Activated T-cell treated with anti-CD3 and anti-CD28 coated beads, Interleukin-2, amount 50 U/mL, for 72 hours (primary cell): ENCODE data around the gene FAM168B. TPM values are rescaled to one million over a fixed set of nuclear protein-coding genes. Genes with fewer than 3 reads are reported as not detected.

Experiments used
- ATAC-seq, 2 donors: fragments of 150-1000 bp; cut with Tn5 transposase; replicated peaks in 1 of 2; 2 replicates each; pipeline ENCODE4 v1.10.0; 2021; ENCODE audit warnings: moderate library complexity in 2 of 2, mild to moderate bottlenecking in 1 of 2
- DNase-seq, 2 donors: peaks; one replicate each; pipeline ENCODE4 v3.0.0; 2021 to 2022; ENCODE audit warnings: mixed read lengths in 1 of 2
- H3K27ac Mint-ChIP-seq: one replicate; pipeline ENCODE4 v1.8.0; 2022; ENCODE audit warnings: mild to moderate bottlenecking, moderate library complexity, mixed read lengths
- H3K27me3 Mint-ChIP-seq: one replicate; pipeline ENCODE4 v1.8.0; 2022; ENCODE audit warnings: low read depth, mixed read lengths
- H3K36me3 Mint-ChIP-seq, 2 donors: one replicate each; pipeline ENCODE4 v1.8.0; 2022; ENCODE audit warnings: mixed read lengths in 2 of 2, mild to moderate bottlenecking in 1 of 2; ENCODE audit not compliant: insufficient read depth in 2 of 2
- H3K4me1 Mint-ChIP-seq: one replicate; pipeline ENCODE4 v1.8.0; 2022; ENCODE audit warnings: low read depth, mixed read lengths
- H3K4me3 Mint-ChIP-seq, 2 donors: one replicate each; pipeline ENCODE4 v1.8.0; 2022; ENCODE audit warnings: mild to moderate bottlenecking in 2 of 2, mixed read lengths in 2 of 2, moderate library complexity in 2 of 2
- H3K9me3 Mint-ChIP-seq, 2 donors: one replicate each; pipeline ENCODE4 v1.8.0; 2022; ENCODE audit warnings: mixed read lengths in 2 of 2
- total RNA-seq, 2 donors: library from RNA; stranded (reverse); gene quantifications; one replicate each; pipeline ENCODE4 v1.2.3, GENCODE V29; 2022

Gene FAM168B
- 100 to 1,000 TPM in 1 of 2 donors, 10 to 100 TPM in 1; 89.3 to 108 TPM for total RNA-seq

DNA sequence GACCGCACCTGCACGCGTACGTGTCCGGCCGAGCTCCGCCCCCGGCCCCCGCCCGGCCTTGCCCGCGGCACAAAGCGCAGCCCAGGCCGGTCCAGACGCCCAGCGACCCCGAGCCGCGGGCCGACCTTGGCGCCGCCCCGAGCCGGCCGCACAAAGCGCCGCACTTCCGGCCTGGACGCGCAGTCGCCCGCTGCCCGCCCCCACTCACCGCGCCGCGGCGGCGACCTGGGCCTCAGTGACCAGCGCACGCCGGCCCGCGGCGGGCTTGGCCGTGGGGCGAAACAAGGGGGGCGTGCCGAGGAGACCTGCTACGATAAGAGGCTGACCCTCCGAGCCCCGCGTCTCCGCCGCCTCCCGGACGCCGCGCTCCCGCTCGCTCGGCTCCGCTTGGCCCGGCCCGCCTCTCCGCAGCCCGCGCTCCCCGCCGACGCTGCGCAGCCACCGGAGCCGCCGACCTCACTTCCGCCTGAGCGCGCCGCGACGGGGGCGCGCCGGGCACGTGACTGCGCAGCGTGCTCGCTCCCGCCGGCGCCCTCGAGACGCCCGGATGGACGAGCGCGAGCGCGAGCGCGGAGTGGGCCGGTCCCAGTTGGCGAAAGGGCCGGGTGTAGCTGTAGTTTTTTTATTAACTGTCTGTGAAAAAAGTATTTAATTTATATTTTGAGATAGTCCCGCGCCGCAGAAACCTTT, at the start of gene FAM168B:
Gene FAM168B (minus strand): TSS at position 455 of the 690 bp plus-strand sequence. CDS start 10,814 bp downstream, outside the sequence.
- Mint-ChIP-seq H3K4me3 (peak within 1 kb of the TSS; percentile 93 to 95), H3K27ac (peak within 1 kb of the TSS; percentile 98), H3K4me1 (peaks cover 34% of the 10 kb centered on the region), H3K36me3 (peaks cover 4 to 21% of the 10 kb centered on the region in 2 donors), H3K27me3 (no peaks in the 10 kb centered on the region), H3K9me3 (no peaks in the 10 kb centered on the region)
- DNase-seq (peak; percentile 89 to 92), ATAC-seq (peak; percentile 88 to 91)

GRCh38 chr2:131142849-131143248, 49.6 kb upstream of the FAM168B start:
- peaks cover 24% of the 10 kb centered on the region for H3K4me1 Mint-ChIP-seq
- no peak overlapping the region for H3K4me3 Mint-ChIP-seq
- no peaks in the 10 kb centered on the region for H3K9me3 Mint-ChIP-seq
- ATAC-seq (peak; percentile 34 to 47), DNase-seq (no peak)
- no peaks in the 10 kb centered on the region for H3K27me3 Mint-ChIP-seq
- no peak overlapping the region for H3K27ac Mint-ChIP-seq
- H3K36me3 Mint-ChIP-seq: peaks cover 6 to 27% of the 10 kb centered on the region in 2 donors

DNA sequence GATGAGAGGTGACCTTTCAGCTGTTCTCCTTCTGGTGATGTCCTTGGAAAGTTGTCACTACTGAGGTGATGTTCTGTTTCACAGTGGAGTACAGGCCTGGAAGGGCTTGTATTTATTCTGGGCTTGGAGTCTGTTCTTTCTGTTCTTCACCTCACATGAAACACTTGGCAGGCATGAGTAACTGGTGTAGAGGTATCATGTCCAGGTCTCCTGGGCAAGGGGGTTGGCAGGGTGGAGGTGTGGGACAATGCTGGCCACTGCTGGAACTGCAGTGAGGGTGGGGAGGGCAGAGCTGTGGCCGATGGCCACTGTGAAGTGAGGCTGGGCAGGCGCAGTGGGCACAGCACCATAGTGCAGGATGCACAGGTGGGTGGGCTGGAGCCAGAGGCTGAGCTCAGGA, 47.3 kb upstream of the FAM168B start:
- no peak for ATAC-seq
- H3K36me3 Mint-ChIP-seq: peaks cover 6 to 34% of the 10 kb centered on the region in 2 donors
- no peaks in the 10 kb centered on the region for H3K9me3 Mint-ChIP-seq
- H3K4me3 Mint-ChIP-seq: no peak overlapping the region
- DNase-seq: no peak
- no peaks in the 10 kb centered on the region for H3K27me3 Mint-ChIP-seq
- H3K4me1 Mint-ChIP-seq: peaks cover 19% of the 10 kb centered on the region
- no peak overlapping the region for H3K27ac Mint-ChIP-seq

- Mint-ChIP-seq H3K27ac (no peak overlapping the region), H3K27me3 (no peaks in the 10 kb centered on the region), H3K36me3 (peaks cover 8 to 36% of the 10 kb centered on the region in 2 donors), H3K9me3 (no peaks in the 10 kb centered on the region), H3K4me3 (no peak overlapping the region), H3K4me1 (no peaks in the 10 kb centered on the region)
- DNase-seq: no peak
- peak in 1 of 2 donors; percentile 35 for ATAC-seq
Observed at GRCh38 chr2:131132729-131133128, 39.5 kb upstream of the FAM168B start.

- H3K36me3 Mint-ChIP-seq: peaks cover 8 to 45% of the 10 kb centered on the region in 2 donors
- DNase-seq (no peak), ATAC-seq (no peak)
- H3K27ac Mint-ChIP-seq: no peak overlapping the region
- no peaks in the 10 kb centered on the region for H3K27me3 Mint-ChIP-seq
- no peaks in the 10 kb centered on the region for H3K4me1 Mint-ChIP-seq
- no peaks in the 10 kb centered on the region for H3K9me3 Mint-ChIP-seq
- H3K4me3 Mint-ChIP-seq: no peak overlapping the region
Observed at GRCh38 chr2:131130298-131130596, 37.0 kb upstream of the FAM168B start.

DNA sequence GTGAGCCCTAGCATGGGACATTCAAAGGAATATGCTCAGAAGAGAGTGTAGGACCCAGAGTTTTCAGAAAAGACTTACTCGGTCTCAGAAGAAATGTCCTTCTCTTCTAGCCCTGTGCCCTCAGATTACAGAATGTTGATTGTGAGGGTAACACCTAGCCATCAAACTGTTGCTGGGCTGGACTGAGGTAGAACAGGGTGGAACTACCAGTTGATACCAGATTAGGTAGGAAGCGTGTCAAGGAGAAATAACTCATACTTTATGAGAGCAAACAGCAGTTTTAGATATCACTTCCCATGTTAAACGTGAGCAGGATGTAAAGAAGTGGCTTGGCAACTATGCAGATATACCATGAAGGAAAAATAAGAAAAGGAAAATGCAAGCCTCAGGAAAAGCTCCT, 34.7 kb upstream of the FAM168B start:
- ATAC-seq (no peak), DNase-seq (no peak)
- Mint-ChIP-seq H3K4me3 (no peak overlapping the region), H3K9me3 (no peaks in the 10 kb centered on the region), H3K36me3 (peaks cover 10 to 39% of the 10 kb centered on the region in 2 donors), H3K4me1 (peaks cover 4% of the 10 kb centered on the region), H3K27ac (no peak overlapping the region), H3K27me3 (no peaks in the 10 kb centered on the region)

GRCh38 chr2:131127076-131127475, 33.8 kb upstream of the FAM168B start:
- ATAC-seq: no peak
- H3K36me3 Mint-ChIP-seq: peaks cover 12 to 38% of the 10 kb centered on the region in 2 donors
- DNase-seq: no peak

GRCh38 chr2:131126436-131126835, 33.2 kb upstream of the FAM168B start:
- no peak for ATAC-seq
- Mint-ChIP-seq H3K27ac (no peak overlapping the region), H3K9me3 (no peaks in the 10 kb centered on the region), H3K27me3 (no peaks in the 10 kb centered on the region), H3K36me3 (peaks cover 12 to 40% of the 10 kb centered on the region in 2 donors), H3K4me3 (no peak overlapping the region), H3K4me1 (peaks cover 4% of the 10 kb centered on the region)
- DNase-seq: no peak

More at GRCh38 chr2:131127076-131127475, 33.8 kb upstream of the FAM168B start:
- Mint-ChIP-seq H3K9me3 (no peaks in the 10 kb centered on the region), H3K4me3 (no peak overlapping the region), H3K4me1 (peaks cover 4% of the 10 kb centered on the region), H3K27me3 (no peaks in the 10 kb centered on the region), H3K27ac (no peak overlapping the region)

DNA sequence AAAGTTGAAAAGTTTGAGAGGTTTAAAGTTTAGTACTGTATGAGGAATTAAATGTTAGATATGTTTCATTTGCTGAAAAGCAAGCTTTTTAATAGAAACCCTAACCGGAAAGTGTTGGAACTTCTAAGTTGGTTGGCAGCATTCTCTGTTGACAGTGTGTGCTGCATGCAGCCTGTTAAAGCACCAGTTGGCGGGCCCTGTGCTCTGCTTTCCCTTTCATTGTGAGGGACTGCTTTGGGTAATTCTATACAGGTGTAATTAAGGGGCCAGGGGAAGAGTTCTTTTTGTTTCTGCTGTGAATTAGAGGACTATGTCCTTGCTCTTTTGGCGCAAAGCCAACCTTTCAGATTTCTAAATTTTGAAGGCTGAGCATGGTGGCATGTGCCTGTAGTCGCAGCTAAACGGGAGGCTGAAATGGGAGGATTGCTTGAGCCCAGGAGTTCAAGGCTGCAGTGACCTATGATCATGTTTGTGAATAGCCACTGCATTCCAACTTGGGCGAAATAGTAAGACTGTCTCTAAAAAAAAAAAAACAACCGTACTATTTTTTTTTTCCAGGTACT, 32.0 kb upstream of the FAM168B start:
- ATAC-seq: no peak
- Mint-ChIP-seq H3K36me3 (peaks cover 13 to 41% of the 10 kb centered on the region in 2 donors), H3K27me3 (no peaks in the 10 kb centered on the region), H3K9me3 (no peaks in the 10 kb centered on the region), H3K4me3 (no peak overlapping the region), H3K4me1 (peaks cover 11% of the 10 kb centered on the region), H3K27ac (no peak overlapping the region)
- DNase-seq: no peak

- DNase-seq (no peak), ATAC-seq (no peak)
- no peaks in the 10 kb centered on the region for H3K9me3 Mint-ChIP-seq
- H3K4me1 Mint-ChIP-seq: peaks cover 11% of the 10 kb centered on the region
- H3K4me3 Mint-ChIP-seq: no peak overlapping the region
- no peak overlapping the region for H3K27ac Mint-ChIP-seq
- peaks cover 6 to 24% of the 10 kb centered on the region in 2 donors for H3K36me3 Mint-ChIP-seq
- no peaks in the 10 kb centered on the region for H3K27me3 Mint-ChIP-seq
Observed at GRCh38 chr2:131123192-131123591, 29.9 kb upstream of the FAM168B start.

- no peaks in the 10 kb centered on the region for H3K9me3 Mint-ChIP-seq
- no peak overlapping the region for H3K4me3 Mint-ChIP-seq
- H3K4me1 Mint-ChIP-seq: peaks cover 18% of the 10 kb centered on the region
- H3K27ac Mint-ChIP-seq: no peak overlapping the region
- H3K27me3 Mint-ChIP-seq: no peaks in the 10 kb centered on the region
- H3K36me3 Mint-ChIP-seq: peaks cover 8 to 19% of the 10 kb centered on the region in 2 donors
- ATAC-seq (no peak), DNase-seq (no peak)
Observed at GRCh38 chr2:131122496-131122895, 29.2 kb upstream of the FAM168B start.

DNA sequence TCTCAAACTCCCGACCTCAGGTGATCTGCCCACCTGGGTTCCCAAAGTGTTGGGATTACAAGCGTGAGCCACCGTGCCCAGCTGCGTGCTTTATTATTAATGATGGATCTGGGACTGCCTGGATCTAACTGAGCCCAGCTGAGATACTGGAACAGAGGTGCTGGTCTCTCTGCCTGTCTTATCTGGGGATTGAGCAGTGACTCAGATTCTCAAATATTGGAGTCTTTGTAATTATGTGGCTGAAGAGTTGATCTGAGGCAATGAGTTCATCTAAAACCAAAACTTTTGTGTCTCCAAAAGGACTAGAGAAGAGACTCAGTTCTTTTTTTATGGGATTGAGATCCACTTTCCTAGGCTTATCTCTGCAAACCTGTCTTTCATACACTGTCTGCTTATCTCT, 28.2 kb upstream of the FAM168B start:
- H3K27ac Mint-ChIP-seq: no peak overlapping the region
- ATAC-seq (no peak), DNase-seq (no peak)
- H3K9me3 Mint-ChIP-seq: no peaks in the 10 kb centered on the region
- peaks cover 18% of the 10 kb centered on the region for H3K4me1 Mint-ChIP-seq
- peaks cover 9 to 14% of the 10 kb centered on the region in 2 donors for H3K36me3 Mint-ChIP-seq
- no peaks in the 10 kb centered on the region for H3K27me3 Mint-ChIP-seq
- H3K4me3 Mint-ChIP-seq: no peak overlapping the region

DNA sequence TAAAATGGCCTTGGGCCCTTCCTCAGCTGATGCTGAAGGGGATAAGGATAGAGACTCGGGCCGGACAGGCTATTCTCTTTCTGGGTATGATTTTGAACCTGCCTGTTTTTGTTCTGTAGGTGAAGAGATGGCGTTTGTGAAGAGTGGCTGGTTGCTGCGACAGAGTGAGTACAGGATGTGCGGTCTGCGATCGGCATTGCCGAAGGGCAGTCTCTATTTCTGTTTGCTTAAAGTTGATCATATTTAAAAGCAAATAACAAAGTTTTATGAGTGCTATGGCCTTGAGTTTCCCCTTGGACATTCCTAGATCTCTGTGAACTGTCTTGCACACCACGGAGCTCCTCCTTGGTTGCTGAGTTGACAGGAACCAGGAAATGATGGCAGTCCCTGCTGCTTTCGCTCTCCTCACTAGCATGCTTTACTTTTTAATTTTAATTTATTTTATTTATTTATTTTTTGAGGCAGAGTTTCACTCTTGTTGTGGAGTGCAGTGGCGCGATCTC, 27.6 kb upstream of the FAM168B start:
- H3K27me3 Mint-ChIP-seq: no peaks in the 10 kb centered on the region
- H3K4me3 Mint-ChIP-seq: no peak overlapping the region
- peaks cover 23% of the 10 kb centered on the region for H3K4me1 Mint-ChIP-seq
- peak overlapping the region; percentile 42 for H3K27ac Mint-ChIP-seq
- DNase-seq: no peak
- H3K9me3 Mint-ChIP-seq: peaks cover 0 to 2% of the 10 kb centered on the region in 2 donors
- no peak for ATAC-seq
- H3K36me3 Mint-ChIP-seq: peaks cover 14 to 17% of the 10 kb centered on the region in 2 donors
